B cell (primary cell): ENCODE results near the gene RNF19B. TPM values are rescaled to one million over a fixed set of nuclear protein-coding genes. Genes with fewer than 3 reads are reported as not detected.

Experiments used
- ATAC-seq: fragments of 200-7000 bp; cut with Tn5 transposase; one replicate; pipeline ENCODE4 v1.10.0; 2021; ENCODE audit warnings: low read depth, mild to moderate bottlenecking, moderate number of reproducible peaks, moderate library complexity
- CTCF ChIA-PET: fragments of 350-600 bp; sonication (Branson Sonifier 250); formaldehyde crosslinking; loops from one replicate; lab custom pipeline; 2021; ENCODE audit warnings: antibody characterized with exemption, inconsistent platforms; lab: Charles Lee
- POLR2A ChIA-PET: fragments of 350-600 bp; sonication (Branson Sonifier 250); formaldehyde crosslinking; loops from one replicate; lab custom pipeline; 2021; ENCODE audit warnings: antibody characterized with exemption; lab: Charles Lee
- DNase-seq: peaks from one replicate; pipeline ENCODE4 v3.0.0; 2013
- H2AFZ ChIP-seq: 2 replicates; pipeline ENCODE4 v1.6.1; 2012; ENCODE audit warnings: mild to moderate bottlenecking, low read depth, low read length; ENCODE audit not compliant: insufficient read depth, poor library complexity, severe bottlenecking
- H3K27ac ChIP-seq, 2 donors: 1 replicate in 1 of 2; 2 replicates in 1 of 2; pipeline ENCODE4 v1.5.1; 2012 to 2013; ENCODE audit warnings: low read length in 2 of 2, mild to moderate bottlenecking in 2 of 2, moderate library complexity in 1 of 2
- H3K27me3 ChIP-seq, 4 experiments: fragments of 200-600 bp in 1 of 4; sonication (generic) in 1 of 4; replicated peaks in 1 of 4; 1 replicate in 2 of 4; 2 replicates in 2 of 4; pipeline versions ENCODE4 v1.6.1 to v1.7.0; 2013 to 2016; ENCODE audit warnings: low read length in 3 of 4, mild to moderate bottlenecking in 2 of 4, mixed read lengths in 1 of 4, moderate library complexity in 1 of 4; ENCODE audit not compliant: insufficient read depth in 4 of 4, control insufficient read depth in 3 of 4; ENCODE audit errors: control extremely low read depth in 1 of 4
- H3K36me3 ChIP-seq, 2 experiments: replicated peaks in 1 of 2; 1 replicate in 1 of 2; 2 replicates in 1 of 2; pipeline versions ENCODE4 v1.6.1 to v1.7.1; 2013; ENCODE audit warnings: low read length in 1 of 2; ENCODE audit not compliant: insufficient read depth in 2 of 2, control insufficient read depth in 1 of 2; ENCODE audit errors: control extremely low read depth in 1 of 2, extremely low read depth in 1 of 2
- H3K4me1 ChIP-seq, 2 donors: fragments of 200-600 bp in 1 of 2; sonication (generic) in 1 of 2; 1 replicate in 1 of 2; 2 replicates in 1 of 2; pipeline versions ENCODE4 v1.5.1 to v1.6.1; 2013 to 2017; ENCODE audit warnings: low read length in 2 of 2; ENCODE audit not compliant: control insufficient read depth in 2 of 2, insufficient read depth in 2 of 2
- H3K4me2 ChIP-seq: replicated peaks from 2 replicates; pipeline ENCODE3; 2012; ENCODE audit warnings: mild to moderate bottlenecking, low read depth, low read length; ENCODE audit not compliant: poor library complexity, severe bottlenecking
- H3K4me3 ChIP-seq, 5 experiments: fragments of 200-600 bp in 1 of 5; sonication (generic) in 1 of 5; 1 replicate in 3 of 5; 2 replicates in 2 of 5; pipeline versions ENCODE4 v1.5.1 to v1.7.0; 2011 to 2016; ENCODE audit warnings: low read length in 4 of 5, mild to moderate bottlenecking in 4 of 5, low read depth in 2 of 5, control low read depth in 1 of 5, moderate library complexity in 1 of 5; ENCODE audit not compliant: insufficient read depth in 1 of 5; ENCODE audit errors: control extremely low read depth in 1 of 5, extremely low read depth in 1 of 5
- H3K79me2 ChIP-seq: fragments of 200-600 bp; sonication (generic); one replicate; pipeline ENCODE4 v1.6.0; 2016; ENCODE audit warnings: low read length; ENCODE audit not compliant: control insufficient read depth, insufficient read depth
- H3K9ac ChIP-seq: fragments of 200-600 bp; sonication (generic); 2 replicates; pipeline ENCODE4 v1.6.1; 2017; ENCODE audit warnings: mild to moderate bottlenecking, low read length, moderate library complexity
- H3K9me3 ChIP-seq, 3 donors: one replicate each; pipeline versions ENCODE4 v1.6.1 to v1.7.1; 2013; ENCODE audit warnings: low read length in 2 of 3; ENCODE audit not compliant: control insufficient read depth in 2 of 3, insufficient read depth in 1 of 3; ENCODE audit errors: control extremely low read depth in 1 of 3
- H4K20me1 ChIP-seq: 2 replicates; pipeline ENCODE4 v1.6.0; 2012; ENCODE audit warnings: mild to moderate bottlenecking, low read length; ENCODE audit not compliant: insufficient read depth, control insufficient read depth, poor library complexity, severe bottlenecking
- H3K27ac Mint-ChIP-seq: one replicate; pipeline ENCODE4 v1.8.0; 2021; ENCODE audit warnings: mixed read lengths
- H3K27me3 Mint-ChIP-seq: one replicate; pipeline ENCODE4 v1.8.0; 2021; ENCODE audit warnings: mixed read lengths
- H3K4me1 Mint-ChIP-seq: one replicate; pipeline ENCODE4 v1.8.0; 2021; ENCODE audit warnings: mixed read lengths
- H3K4me3 Mint-ChIP-seq: one replicate; pipeline ENCODE4 v1.8.0; 2021; ENCODE audit warnings: mixed read lengths
- H3K9me3 Mint-ChIP-seq: one replicate; pipeline ENCODE4 v1.8.0; 2022; ENCODE audit warnings: mixed read lengths; ENCODE audit not compliant: insufficient read depth
- EZH2 ChIP-seq: IDR thresholded peaks from 2 replicates; pipeline ENCODE4 v1.6.1; 2012; ENCODE audit warnings: borderline replicate concordance, low read depth, mild to moderate bottlenecking, moderate library complexity, low read length; ENCODE audit not compliant: insufficient read depth, poor library complexity, severe bottlenecking
- WGBS: methylation state at CpG from one replicate; pipeline ENCODE4 v1.1.5; 2013; ENCODE audit warnings: missing lambda C conversion rate; ENCODE audit not compliant: insufficient coverage; 5-methylcytosine and 5-hydroxymethylcytosine counted together
- intact Hi-C: fragments of 100-400 bp; cut with micrococcal nuclease; formaldehyde crosslinking; loops from one replicate; pipeline ENCODE4 v1.10.0; 2022
- polyA plus RNA-seq: library from polyadenylated mRNA; depleted of rRNA; stranded (reverse); fragments of >200 nt; gene quantifications from 2 replicates; pipeline ENCODE4 v1.2.3, GENCODE V29; 2012
- total RNA-seq, 2 donors: library from RNA; stranded (reverse); fragments of 120-200 nt in 1 of 2; gene quantifications; 1 replicate in 1 of 2; 2 replicates in 1 of 2; pipeline versions ENCODE4 v1.2.3 to v1.2.4, GENCODE V29; 2013 to 2022
- TF ChIP-seq, protein P1 (sequence below): fragments of 200-600 bp; IDR thresholded peaks from one replicate; pipeline ENCODE4 v1.8.0; 2022; ENCODE audit warnings: antibody characterized with exemption, mild to moderate bottlenecking

RNF19B gene
- total and polyA plus RNA-seq, 2 donors (not counting 1 experiment from before 2014, with no cell fraction given), result 29.9 to 40.3 TPM

DNA sequence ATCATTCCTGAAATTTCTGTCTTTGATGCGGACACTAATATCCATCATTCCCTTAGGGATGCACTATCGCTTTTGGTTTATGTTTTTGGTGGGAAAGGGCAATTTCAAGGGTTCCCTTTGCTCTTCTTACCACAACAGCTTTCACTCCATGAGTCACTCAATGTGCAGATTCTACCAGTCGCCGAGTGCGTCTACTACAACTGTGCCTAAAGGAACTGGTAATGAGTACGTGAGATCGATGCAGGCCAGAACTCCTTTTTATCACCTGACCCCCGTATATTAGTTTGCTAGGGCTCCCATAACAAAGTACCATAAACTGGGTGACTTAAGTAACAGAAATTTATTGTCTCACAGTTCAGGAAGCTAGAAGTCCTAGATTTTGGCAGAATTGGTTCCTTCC lies 35.9 kb downstream of the RNF19B start:
- no peak overlapping the region for H3K4me3 ChIP-seq
- peaks cover 18 to 19% of the 10 kb centered on the region in 2 donors for H3K4me1 ChIP-seq
- H3K9ac ChIP-seq, result no peak overlapping the region
- no peak for DNase-seq
- peaks cover 0 to 25% (median 15%) of the 10 kb centered on the region in 4 experiments for H3K27me3 ChIP-seq
- intact Hi-C loops, result no loop called here
- TF ChIP-seq, protein P1, sequence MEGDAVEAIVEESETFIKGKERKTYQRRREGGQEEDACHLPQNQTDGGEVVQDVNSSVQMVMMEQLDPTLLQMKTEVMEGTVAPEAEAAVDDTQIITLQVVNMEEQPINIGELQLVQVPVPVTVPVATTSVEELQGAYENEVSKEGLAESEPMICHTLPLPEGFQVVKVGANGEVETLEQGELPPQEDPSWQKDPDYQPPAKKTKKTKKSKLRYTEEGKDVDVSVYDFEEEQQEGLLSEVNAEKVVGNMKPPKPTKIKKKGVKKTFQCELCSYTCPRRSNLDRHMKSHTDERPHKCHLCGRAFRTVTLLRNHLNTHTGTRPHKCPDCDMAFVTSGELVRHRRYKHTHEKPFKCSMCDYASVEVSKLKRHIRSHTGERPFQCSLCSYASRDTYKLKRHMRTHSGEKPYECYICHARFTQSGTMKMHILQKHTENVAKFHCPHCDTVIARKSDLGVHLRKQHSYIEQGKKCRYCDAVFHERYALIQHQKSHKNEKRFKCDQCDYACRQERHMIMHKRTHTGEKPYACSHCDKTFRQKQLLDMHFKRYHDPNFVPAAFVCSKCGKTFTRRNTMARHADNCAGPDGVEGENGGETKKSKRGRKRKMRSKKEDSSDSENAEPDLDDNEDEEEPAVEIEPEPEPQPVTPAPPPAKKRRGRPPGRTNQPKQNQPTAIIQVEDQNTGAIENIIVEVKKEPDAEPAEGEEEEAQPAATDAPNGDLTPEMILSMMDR, result no peak
- TF ChIP-seq EZH2, result no peak
- WGBS, result no CpG with 5 or more reads among the region's 8 CpGs
- H3K79me2 ChIP-seq, result no peaks in the 10 kb centered on the region
- POLR2A ChIA-PET, result interaction anchor here (0.5 kb wide), 1 partner anchor 117 kb away, joined by 3 read pairs; no protein-coding TSS in a partner anchor
- CTCF ChIA-PET, result interaction anchor here (0.8 to 8.4 kb wide), 3 partner anchors 52 to 156 kb away, joined by 3 to 118 read pairs (median 4); partner anchors contain the start of gene AZIN2
- H3K36me3 ChIP-seq, result no peaks in the 10 kb centered on the region
- Mint-ChIP-seq H3K27ac (no peak overlapping the region), H3K4me3 (no peak overlapping the region), H3K4me1 (peaks cover 15% of the 10 kb centered on the region), H3K27me3 (peaks cover 34% of the 10 kb centered on the region), H3K9me3 (peaks cover 5% of the 10 kb centered on the region)
- ATAC-seq, result no peak
- no peaks in the 10 kb centered on the region for H4K20me1 ChIP-seq
- peaks cover 0 to 2% (median 0%) of the 10 kb centered on the region in 3 donors for H3K9me3 ChIP-seq
- no peak overlapping the region for H3K4me2 ChIP-seq
- no peak overlapping the region for H3K27ac ChIP-seq
- H2AFZ ChIP-seq, result no peak overlapping the region

DNA sequence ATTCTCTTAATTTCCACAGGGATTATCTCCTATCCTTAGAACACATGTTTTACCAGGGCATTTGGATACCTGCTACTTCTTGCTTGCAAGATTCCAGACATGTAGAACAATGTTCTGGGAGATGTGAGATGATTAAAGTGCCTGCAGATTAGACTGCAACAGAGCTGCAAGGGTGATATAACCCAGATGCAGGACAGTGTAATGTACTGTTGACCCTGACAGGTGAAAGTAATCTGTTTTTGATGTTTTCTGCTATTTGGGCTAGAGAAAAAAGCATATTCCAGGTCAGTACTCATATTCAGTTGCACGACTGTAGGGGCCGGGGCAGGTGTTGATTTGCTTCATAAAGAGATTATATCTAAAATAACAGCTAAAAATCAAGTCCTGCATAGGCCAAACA lies 36.3 kb downstream of the RNF19B start:
- Histone ChIP-seq H3K9me3 (peaks cover 0 to 2% (median 0%) of the 10 kb centered on the region in 3 donors), H3K4me1 (peaks cover 18 to 22% of the 10 kb centered on the region in 2 donors), H2AFZ (no peak overlapping the region), H3K27ac (no peak overlapping the region), H3K9ac (no peak overlapping the region), H3K36me3 (no peaks in the 10 kb centered on the region), H3K4me2 (no peak overlapping the region), H3K27me3 (peaks cover 0 to 30% (median 19%) of the 10 kb centered on the region in 4 experiments), H4K20me1 (no peaks in the 10 kb centered on the region), H3K4me3 (no peak overlapping the region), H3K79me2 (no peaks in the 10 kb centered on the region)
- ChIA-PET POLR2A (no interaction called here), CTCF (interaction anchor here (0.8 to 8.4 kb wide), 4 partner anchors 52 to 157 kb away, joined by 3 to 118 read pairs (median 14); partner anchors contain the start of gene AZIN2)
- intact Hi-C loops, result no loop called here
- WGBS, result no CpG with 5 or more reads among the region's 2 CpGs
- no peak overlapping the region for H3K4me3 Mint-ChIP-seq
- H3K4me1 Mint-ChIP-seq, result peaks cover 17% of the 10 kb centered on the region
- no peak for TF ChIP-seq EZH2
- TF ChIP-seq, protein P1, result no peak
- H3K27ac Mint-ChIP-seq, result no peak overlapping the region
- peaks cover 39% of the 10 kb centered on the region for H3K27me3 Mint-ChIP-seq
- peaks cover 5% of the 10 kb centered on the region for H3K9me3 Mint-ChIP-seq
- ATAC-seq, result no peak
- no peak for DNase-seq
